Stimulated activated CD8-positive, alpha-beta memory T cell treated with anti-CD3 and anti-CD28 coated beads, Interleukin-7, amount 100 ng/mL, for 4 hours (primary cell): ENCODE results near the gene SENP3.

Experiments
- DNase-seq, 2 donors: peaks; one replicate each; pipeline ENCODE4 v3.0.0-alpha.2; 2020; ENCODE audit warnings: low read depth in 2 of 2

The SENP3 gene

GRCh38 chr17:7556627-7557026 lies 5.1 kb upstream of the SENP3 start:
- DNase-seq, result no peak

DNA sequence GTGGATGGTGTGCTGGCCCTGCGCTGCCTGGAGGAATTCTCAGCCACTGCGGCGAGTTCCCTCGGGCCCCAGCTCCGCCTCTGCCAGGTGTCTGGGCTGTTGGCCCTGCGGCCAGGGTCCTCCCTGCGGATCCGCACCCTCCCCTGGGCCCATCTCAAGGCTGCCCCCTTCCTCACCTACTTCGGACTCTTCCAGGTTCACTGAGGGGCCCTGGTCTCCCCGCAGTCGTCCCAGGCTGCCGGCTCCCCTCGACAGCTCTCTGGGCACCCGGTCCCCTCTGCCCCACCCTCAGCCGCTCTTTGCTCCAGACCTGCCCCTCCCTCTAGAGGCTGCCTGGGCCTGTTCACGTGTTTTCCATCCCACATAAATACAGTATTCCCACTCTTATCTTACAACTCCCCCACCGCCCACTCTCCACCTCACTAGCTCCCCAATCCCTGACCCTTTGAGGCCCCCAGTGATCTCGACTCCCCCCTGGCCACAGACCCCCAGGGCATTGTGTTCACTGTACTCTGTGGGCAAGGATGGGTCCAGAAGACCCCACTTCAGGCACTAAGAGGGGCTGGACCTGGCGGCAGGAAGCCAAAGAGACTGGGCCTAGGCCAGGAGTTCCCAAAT lies 4.5 kb upstream of the SENP3 start:
- no peak for DNase-seq

DNA sequence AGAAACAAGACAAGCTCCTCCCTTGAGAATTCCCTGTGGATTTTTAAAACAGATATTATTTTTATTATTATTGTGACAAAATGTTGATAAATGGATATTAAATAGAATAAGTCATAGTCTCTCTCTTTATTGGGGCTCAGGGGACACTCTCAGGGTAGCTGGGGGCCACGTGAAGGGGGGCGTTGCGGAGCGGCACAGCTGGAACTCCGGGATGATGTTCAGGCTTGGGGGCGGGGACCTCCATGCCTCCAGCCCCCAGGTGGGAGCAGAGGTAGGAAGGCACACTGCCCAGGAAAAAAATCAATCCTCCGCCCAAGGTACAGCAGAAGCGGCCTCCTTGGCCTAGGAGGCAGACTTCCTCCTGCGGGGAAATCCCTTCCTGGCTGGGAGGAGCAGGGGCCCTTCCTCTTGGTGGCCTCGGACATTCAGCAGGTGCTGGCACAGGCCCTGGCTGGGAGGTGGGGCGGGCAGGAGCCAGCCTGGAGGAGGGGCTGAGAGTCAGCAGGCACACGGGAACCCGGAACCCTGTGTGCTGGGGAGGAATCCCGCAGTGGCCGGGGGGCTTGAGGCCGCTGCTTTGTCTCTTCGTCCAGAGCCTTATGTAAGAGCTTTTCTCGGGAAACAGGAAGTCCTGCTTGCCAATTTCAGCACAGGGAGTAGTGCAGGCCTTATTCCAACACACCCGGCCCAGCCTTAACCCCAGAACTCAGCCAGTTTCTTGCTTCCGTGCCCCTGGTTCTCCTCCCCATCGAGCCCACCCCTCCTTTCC lies 3.8 kb upstream of the SENP3 start:
- DNase-seq, result no peak

DNA sequence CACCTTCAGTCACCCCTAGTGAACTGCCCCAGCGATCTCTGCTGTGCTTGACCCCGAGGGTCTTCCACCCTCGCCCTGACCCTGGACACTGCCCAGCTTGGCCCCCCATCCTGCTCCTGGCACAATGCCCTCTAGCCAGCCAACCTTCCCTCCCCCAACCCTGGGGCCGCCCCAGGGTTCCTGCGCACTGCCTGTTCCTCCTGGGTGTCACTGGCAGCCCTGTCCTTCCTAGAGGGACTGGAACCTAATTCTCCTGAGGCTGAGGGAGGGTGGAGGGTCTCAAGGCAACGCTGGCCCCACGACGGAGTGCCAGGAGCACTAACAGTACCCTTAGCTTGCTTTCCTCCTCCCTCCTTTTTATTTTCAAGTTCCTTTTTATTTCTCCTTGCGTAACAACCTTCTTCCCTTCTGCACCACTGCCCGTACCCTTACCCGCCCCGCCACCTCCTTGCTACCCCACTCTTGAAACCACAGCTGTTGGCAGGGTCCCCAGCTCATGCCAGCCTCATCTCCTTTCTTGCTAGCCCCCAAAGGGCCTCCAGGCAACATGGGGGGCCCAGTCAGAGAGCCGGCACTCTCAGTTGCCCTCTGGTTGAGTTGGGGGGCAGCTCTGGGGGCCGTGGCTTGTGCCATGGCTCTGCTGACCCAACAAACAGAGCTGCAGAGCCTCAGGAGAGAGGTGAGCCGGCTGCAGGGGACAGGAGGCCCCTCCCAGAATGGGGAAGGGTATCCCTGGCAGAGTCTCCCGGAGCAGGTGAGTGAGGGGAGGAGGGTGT lies 3.0 kb upstream of the SENP3 start, which contains the start of gene TNFSF13:
TNFSF13 (plus strand) TSS at position 207 of the 776 bp plus-strand sequence; CDS start at position 497, 290 bp downstream.
- no peak for DNase-seq

- no peak for DNase-seq
These were observed 2.2 kb upstream of the SENP3 start for GRCh38 chr17:7559320-7560171.

DNA sequence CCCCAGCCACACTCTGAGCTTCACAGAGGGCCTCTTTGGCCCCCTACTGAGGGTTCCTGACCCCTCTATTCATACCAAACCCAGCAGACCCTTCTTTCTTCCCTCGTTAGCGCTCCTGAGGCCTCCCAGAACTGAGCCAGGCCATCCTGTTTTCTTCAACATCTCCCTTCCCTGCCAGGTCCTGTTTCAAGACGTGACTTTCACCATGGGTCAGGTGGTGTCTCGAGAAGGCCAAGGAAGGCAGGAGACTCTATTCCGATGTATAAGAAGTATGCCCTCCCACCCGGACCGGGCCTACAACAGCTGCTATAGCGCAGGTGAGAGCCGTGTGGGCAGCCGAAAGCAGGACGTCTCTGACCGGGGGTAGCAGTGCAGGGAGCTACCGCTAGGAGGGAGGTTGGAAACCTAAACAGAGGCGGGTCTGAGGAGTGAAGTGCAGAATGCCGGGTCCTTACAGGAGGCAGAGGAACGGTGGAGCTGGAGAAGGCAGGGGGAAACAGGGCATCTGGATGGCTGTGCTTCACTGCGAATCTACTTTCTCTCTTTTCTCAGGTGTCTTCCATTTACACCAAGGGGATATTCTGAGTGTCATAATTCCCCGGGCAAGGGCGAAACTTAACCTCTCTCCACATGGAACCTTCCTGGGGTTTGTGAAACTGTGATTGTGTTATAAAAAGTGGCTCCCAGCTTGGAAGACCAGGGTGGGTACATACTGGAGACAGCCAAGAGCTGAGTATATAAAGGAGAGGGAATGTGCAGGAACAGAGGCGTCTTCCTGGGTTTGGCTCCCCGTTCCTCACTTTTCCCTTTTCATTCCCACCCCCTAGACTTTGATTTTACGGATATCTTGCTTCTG lies 1.3 kb upstream of the SENP3 start:
- peak in 1 of 2 donors; percentile 20 for DNase-seq

DNA sequence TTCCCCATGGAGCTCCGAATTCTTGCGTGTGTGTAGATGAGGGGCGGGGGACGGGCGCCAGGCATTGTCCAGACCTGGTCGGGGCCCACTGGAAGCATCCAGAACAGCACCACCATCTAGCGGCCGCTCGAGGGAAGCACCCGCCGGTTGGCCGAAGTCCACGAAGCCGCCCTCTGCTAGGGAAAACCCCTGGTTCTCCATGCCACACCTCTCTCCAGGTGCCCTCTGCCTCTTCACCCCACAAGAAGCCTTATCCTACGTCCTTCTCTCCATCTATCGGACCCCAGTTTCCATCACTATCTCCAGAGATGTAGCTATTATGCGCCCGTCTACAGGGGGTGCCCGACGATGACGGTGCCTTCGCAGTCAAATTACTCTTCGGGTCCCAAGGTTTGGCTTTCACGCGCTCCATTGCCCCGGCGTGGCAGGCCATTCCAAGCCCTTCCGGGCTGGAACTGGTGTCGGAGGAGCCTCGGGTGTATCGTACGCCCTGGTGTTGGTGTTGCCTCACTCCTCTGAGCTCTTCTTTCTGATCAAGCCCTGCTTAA lies 617 bp upstream of the SENP3 start:
- peak; percentile 74 to 76 for DNase-seq

GRCh38 chr17:7562208-7562605 lies 488 bp downstream of the SENP3 start:
- no peak for DNase-seq

DNA sequence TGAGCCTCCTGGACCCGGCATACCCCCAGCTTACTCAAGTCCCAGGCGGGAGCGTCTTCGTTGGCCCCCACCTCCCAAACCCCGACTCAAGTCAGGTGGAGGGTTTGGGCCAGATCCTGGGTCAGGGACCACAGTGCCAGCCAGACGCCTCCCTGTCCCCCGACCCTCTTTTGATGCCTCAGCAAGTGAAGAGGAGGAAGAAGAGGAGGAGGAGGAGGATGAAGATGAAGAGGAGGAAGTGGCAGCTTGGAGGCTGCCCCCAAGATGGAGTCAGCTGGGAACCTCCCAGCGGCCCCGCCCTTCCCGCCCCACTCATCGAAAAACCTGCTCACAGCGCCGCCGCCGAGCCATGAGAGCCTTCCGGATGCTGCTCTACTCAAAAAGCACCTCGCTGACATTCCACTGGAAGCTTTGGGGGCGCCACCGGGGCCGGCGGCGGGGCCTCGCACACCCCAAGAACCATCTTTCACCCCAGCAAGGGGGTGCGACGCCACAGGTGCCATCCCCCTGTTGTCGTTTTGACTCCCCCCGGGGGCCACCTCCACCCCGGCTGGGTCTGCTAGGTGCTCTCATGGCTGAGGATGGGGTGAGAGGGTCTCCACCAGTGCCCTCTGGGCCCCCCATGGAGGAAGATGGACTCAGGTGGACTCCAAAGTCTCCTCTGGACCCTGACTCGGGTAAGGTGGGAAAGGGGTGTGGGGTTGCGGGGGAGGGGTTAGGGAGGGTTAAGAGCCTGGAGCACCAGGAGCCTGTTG lies 1.6 kb downstream of the SENP3 start:
- DNase-seq, result no peak

- no peak for DNase-seq
These were observed 7.9 kb downstream of the SENP3 start for GRCh38 chr17:7569571-7569970.

- no peak for DNase-seq
These were observed 8.6 kb downstream of the SENP3 start for GRCh38 chr17:7570351-7570750.

- peak in 1 of 2 donors; percentile 99 for DNase-seq
These were observed 10.5 kb downstream of the SENP3 start for GRCh38 chr17:7572338-7572587.

GRCh38 chr17:7572588-7573323 lies 11.0 kb downstream of the SENP3 start:
- DNase-seq, result peak in 1 of 2 donors; percentile 99

GRCh38 chr17:7573324-7574080 lies 11.8 kb downstream of the SENP3 start:
- peak; percentile 88 to 92 for DNase-seq

DNA sequence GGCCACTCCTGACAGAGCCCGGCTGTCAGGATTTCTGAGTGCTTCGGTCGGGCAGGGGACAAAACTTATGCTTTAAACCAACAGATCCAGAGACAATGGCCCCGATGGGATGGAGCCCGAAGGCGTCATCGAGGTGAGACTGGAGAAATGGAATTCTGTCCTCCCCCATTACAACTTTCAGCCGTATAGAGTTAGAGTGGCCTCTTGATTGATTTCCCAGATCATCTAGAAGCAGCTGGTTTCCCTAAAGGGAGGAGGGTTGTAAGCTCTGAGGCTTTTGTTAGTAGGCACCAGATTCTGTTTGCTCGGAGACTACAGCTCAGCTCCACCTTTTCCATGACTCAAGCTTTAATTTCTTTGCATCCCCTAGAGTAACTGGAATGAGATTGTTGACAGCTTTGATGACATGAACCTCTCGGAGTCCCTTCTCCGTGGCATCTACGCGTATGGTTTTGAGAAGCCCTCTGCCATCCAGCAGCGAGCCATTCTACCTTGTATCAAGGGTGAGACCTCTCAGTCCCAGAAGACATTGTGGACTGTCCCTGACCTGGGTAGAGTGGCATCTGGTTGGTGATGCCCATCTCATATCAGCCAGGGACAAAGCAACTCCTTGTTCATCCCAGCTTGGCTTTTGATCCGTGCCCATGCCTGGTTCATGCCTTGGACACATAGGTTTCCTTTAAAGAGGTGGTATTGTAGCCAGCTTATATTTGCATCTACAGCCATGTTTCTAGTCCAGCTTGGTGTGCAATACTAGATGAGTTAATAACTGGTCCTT lies 12.6 kb downstream of the SENP3 start:
- DNase-seq, result no peak

GRCh38 chr17:7575481-7575883 lies 13.8 kb downstream of the SENP3 start:
- DNase-seq, result no peak

- no peak for DNase-seq
These were observed 14.2 kb downstream of the SENP3 start for GRCh38 chr17:7575959-7576358.
